ENCODE data around the gene SORT1. TPM values are rescaled to one million over a fixed set of nuclear protein-coding genes. Genes with fewer than 3 reads are reported as not detected.
A peak's percentile ranks its signal among the peaks of the same experiment; 100 is the strongest.

SORT1 gene
- total RNA-seq, 1 donor from 2014 or later, result 41.9 TPM

- H3K4me3 ChIP-seq (ENCODE audit: low read depth, low read length), result no peak overlapping the region
- TF ChIP-seq, protein P1, sequence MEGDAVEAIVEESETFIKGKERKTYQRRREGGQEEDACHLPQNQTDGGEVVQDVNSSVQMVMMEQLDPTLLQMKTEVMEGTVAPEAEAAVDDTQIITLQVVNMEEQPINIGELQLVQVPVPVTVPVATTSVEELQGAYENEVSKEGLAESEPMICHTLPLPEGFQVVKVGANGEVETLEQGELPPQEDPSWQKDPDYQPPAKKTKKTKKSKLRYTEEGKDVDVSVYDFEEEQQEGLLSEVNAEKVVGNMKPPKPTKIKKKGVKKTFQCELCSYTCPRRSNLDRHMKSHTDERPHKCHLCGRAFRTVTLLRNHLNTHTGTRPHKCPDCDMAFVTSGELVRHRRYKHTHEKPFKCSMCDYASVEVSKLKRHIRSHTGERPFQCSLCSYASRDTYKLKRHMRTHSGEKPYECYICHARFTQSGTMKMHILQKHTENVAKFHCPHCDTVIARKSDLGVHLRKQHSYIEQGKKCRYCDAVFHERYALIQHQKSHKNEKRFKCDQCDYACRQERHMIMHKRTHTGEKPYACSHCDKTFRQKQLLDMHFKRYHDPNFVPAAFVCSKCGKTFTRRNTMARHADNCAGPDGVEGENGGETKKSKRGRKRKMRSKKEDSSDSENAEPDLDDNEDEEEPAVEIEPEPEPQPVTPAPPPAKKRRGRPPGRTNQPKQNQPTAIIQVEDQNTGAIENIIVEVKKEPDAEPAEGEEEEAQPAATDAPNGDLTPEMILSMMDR (conservative IDR thresholded peaks at IDR 0.05; ENCODE audit: low read depth, low read length), result no peak
- no peak for DNase-seq (ENCODE audit: low read depth)
Observed at GRCh38 chr1:109275706-109276345, 121.9 kb downstream of the SORT1 start.

DNA sequence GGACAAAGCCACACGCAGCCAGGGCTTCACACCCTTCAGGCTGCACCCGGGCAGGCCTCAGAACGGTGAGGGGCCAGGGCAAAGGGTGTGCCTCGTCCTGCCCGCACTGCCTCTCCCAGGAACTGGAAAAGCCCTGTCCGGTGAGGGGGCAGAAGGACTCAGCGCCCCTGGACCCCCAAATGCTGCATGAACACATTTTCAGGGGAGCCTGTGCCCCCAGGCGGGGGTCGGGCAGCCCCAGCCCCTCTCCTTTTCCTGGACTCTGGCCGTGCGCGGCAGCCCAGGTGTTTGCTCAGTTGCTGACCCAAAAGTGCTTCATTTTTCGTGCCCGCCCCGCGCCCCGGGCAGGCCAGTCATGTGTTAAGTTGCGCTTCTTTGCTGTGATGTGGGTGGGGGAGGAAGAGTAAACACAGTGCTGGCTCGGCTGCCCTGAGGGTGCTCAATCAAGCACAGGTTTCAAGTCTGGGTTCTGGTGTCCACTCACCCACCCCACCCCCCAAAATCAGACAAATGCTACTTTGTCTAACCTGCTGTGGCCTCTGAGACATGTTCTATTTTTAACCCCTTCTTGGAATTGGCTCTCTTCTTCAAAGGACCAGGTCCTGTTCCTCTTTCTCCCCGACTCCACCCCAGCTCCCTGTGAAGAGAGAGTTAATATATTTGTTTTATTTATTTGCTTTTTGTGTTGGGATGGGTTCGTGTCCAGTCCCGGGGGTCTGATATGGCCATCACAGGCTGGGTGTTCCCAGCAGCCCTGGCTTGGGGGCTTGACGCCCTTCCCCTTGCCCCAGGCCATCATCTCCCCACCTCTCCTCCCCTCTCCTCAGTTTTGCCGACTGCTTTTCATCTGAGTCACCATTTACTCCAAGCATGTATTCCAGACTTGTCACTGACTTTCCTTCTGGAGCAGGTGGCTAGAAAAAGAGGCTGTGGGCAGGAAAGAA, 122.9 kb downstream of the SORT1 start:
- peak overlapping the region; percentile 28 for H3K4me3 ChIP-seq (ENCODE audit: low read depth, low read length)
- DNase-seq (ENCODE audit: low read depth), result no peak
- TF ChIP-seq, protein P1 (conservative IDR thresholded peaks at IDR 0.05; ENCODE audit: low read depth, low read length), result no peak

GRCh38 chr1:109273570-109274288, 124.0 kb downstream of the SORT1 start:
- no peak overlapping the region for H3K4me3 ChIP-seq (ENCODE audit: low read depth, low read length)
- no peak for DNase-seq (ENCODE audit: low read depth)
- TF ChIP-seq, protein P1 (conservative IDR thresholded peaks at IDR 0.05; ENCODE audit: low read depth, low read length), result no peak

- no peak for DNase-seq (ENCODE audit: low read depth)
- TF ChIP-seq, protein P1 (conservative IDR thresholded peaks at IDR 0.05; ENCODE audit: low read depth, low read length), result no peak
- H3K4me3 ChIP-seq (ENCODE audit: low read depth, low read length), result no peak overlapping the region
Observed at GRCh38 chr1:109272831-109273547, 124.7 kb downstream of the SORT1 start.

DNA sequence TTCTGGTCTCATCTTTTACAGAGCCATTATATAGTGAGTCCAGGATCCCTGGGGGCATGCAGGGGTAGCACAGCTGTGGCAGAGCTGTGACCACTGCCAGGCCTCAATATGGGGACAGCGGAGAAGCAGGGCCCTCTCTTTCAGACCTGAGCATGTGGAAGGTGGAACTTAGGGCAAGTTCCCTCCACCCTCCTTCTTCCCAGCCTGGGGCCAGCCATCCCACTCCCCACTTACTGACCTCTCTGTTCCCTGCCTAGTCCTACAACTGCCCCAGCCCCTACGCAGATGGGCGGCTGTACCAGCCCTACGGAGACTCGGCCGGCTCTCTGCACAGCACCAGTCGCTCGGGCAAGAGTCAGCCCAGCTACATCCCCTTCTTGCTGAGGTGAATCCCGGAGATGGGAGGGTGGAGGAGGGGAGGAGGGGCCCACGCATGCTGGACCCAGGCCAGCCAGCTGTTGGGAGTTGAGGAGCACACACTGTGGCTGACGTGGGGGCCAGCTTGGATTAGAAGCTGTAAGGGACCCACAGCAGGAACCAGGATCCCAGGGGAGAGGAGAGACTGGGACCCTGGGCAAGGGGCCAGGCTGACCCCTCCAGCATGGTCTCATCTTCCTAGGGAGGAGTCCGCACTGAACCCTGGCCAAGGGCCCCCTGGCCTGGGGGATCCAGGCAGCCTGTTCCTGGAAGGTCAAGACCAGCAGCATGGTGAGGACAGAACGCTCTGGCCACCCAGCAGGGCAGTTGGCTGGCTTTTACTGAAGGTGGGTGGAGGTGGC, 125.5 kb downstream of the SORT1 start:
- no peak for DNase-seq (ENCODE audit: low read depth)
- no peak overlapping the region for H3K4me3 ChIP-seq (ENCODE audit: low read depth, low read length)
- TF ChIP-seq, protein P1 (conservative IDR thresholded peaks at IDR 0.05; ENCODE audit: low read depth, low read length), result no peak

DNA sequence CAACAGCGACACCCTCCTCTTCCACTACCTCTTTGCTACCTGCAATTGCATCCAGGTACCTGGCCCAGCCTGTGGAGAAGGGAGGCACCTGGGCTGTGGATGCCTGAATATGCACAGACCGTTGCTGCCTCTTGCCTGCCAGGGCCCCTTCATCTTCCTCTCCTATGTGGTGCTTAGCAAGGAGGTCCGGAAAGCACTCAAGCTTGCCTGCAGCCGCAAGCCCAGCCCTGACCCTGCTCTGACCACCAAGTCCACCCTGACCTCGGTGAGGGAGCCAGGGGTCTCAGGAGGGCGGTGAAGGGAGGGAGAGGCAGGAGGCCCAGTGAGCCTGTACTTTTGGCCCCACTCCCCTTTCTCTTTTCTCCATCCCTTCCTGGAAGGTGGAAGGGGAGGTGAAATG, 126.3 kb downstream of the SORT1 start:
- no peak for DNase-seq (ENCODE audit: low read depth)
- TF ChIP-seq, protein P1 (conservative IDR thresholded peaks at IDR 0.05; ENCODE audit: low read depth, low read length), result no peak
- H3K4me3 ChIP-seq (ENCODE audit: low read depth, low read length), result no peak overlapping the region

Measured in epithelial cell of proximal tubule (primary cell).